HCT116 (cell line): Measurements from ENCODE around the gene MBTPS1. TPM values are rescaled to one million over a fixed set of nuclear protein-coding genes. Genes with fewer than 3 reads are reported as not detected.

ENCODE experiments used
- ATAC-seq: fragments of 200-7000 bp; cut with Tn5 transposase; 2 replicates; pipeline ENCODE4 v1.9.1; 2020; ENCODE audit warnings: mild to moderate bottlenecking, moderate library complexity
- BruUV-seq: library from RNA; stranded (reverse); fragments of 400-500 nt; replicated peaks from 2 replicates; lab custom pipeline; 2021; lab: Mats Ljungman, UMichigan
- CTCF ChIA-PET: fragments of 300-600 bp; sonication (Branson Sonifier 250); formaldehyde crosslinking; loops from one replicate; lab custom pipeline; 2021; ENCODE audit warnings: antibody characterized with exemption; lab: Charles Lee
- POLR2A ChIA-PET: fragments of 300-600, 350-600 bp; sonication (Branson Sonifier 250); formaldehyde crosslinking; loops from one replicate; lab custom pipeline; 2021; ENCODE audit warnings: antibody characterized with exemption; lab: Charles Lee
- RAD21 ChIA-PET, 2 experiments: fragments of 300-600 bp; sonication (Branson Sonifier 250); formaldehyde crosslinking; loops; one replicate each; lab custom pipeline; 2023; ENCODE audit warnings: low total read pairs in 2 of 2; ENCODE audit not compliant: uncharacterized antibody in 2 of 2, unreplicated experiment in 2 of 2, low non-redundant PET in 1 of 2; lab: Charles Lee
- DNase-seq: peaks from one replicate; pipeline ENCODE4 v3.0.0-alpha.2; 2010; ENCODE audit warnings: low read depth, low spot score
- H2AFZ ChIP-seq: fragments of 200-600 bp; shearing (Covaris generic), sonication (generic); 2 replicates; pipeline ENCODE4 v1.6.1; 2017; ENCODE audit warnings: low read depth, mixed run types, mixed read lengths, antibody characterized with exemption, low read length; ENCODE audit not compliant: poor library complexity, severe bottlenecking
- H3K27ac ChIP-seq: 2 replicates; pipeline ENCODE4 v1.5.1; 2012; ENCODE audit warnings: low read depth, low read length
- H3K27me3 ChIP-seq: fragments of 200-600 bp; sonication (generic); 2 replicates; pipeline ENCODE4 v1.6.1; 2016; ENCODE audit warnings: mixed run types, low read length, mixed read lengths; ENCODE audit not compliant: insufficient read depth
- H3K36me3 ChIP-seq, 2 experiments: fragments of 200-500 bp in 1 of 2; fragments of 200-600 bp in 1 of 2; sonication (Bioruptor generic) in 1 of 2; sonication (generic) in 1 of 2; 2 replicates each; pipeline versions ENCODE4 v1.5.1 to v1.6.1; 2014 to 2016; ENCODE audit warnings: low read length in 2 of 2, inconsistent platforms in 1 of 2, mixed read lengths in 1 of 2, mixed run types in 1 of 2; ENCODE audit not compliant: insufficient read depth in 2 of 2, control insufficient read depth in 1 of 2
- H3K4me1 ChIP-seq, 2 experiments: fragments of 200-600 bp in 1 of 2; sonication (generic) in 1 of 2; 2 replicates each; pipeline versions ENCODE4 v1.5.1 to v1.6.1; 2012 to 2017; ENCODE audit warnings: low read length in 2 of 2, inconsistent platforms in 1 of 2, mild to moderate bottlenecking in 1 of 2, mixed read lengths in 1 of 2, mixed run types in 1 of 2, moderate library complexity in 1 of 2; ENCODE audit not compliant: insufficient read depth in 2 of 2, control insufficient read depth in 1 of 2
- H3K4me2 ChIP-seq: fragments of 200-600 bp; sonication (generic); 2 replicates; pipeline ENCODE4 v1.6.1; 2017; ENCODE audit warnings: mixed run types, low read length, mixed read lengths
- H3K4me3 ChIP-seq, 2 experiments: fragments of 200-600 bp in 1 of 2; sonication (generic) in 1 of 2; replicated peaks in 1 of 2; 2 replicates each; pipeline ENCODE4 v1.5.1; 2011 to 2016; ENCODE audit warnings: low read length in 2 of 2, control low read depth in 1 of 2, low read depth in 1 of 2, mild to moderate bottlenecking in 1 of 2, mixed read lengths in 1 of 2, mixed run types in 1 of 2
- H3K79me2 ChIP-seq: fragments of 200-600 bp; sonication (generic); 2 replicates; pipeline ENCODE4 v1.6.1; 2017; ENCODE audit warnings: mild to moderate bottlenecking, mixed run types, low read length, moderate library complexity, mixed read lengths; ENCODE audit not compliant: insufficient read depth
- H3K9ac ChIP-seq: fragments of 200-600 bp; sonication (generic); 2 replicates; pipeline ENCODE4 v1.6.1; 2016; ENCODE audit warnings: low read length, mixed read lengths
- H3K9me2 ChIP-seq: fragments of 200-600 bp; sonication (generic), shearing (Covaris generic); 2 replicates; pipeline ENCODE4 v1.6.1; 2017; ENCODE audit warnings: mixed run types, mild to moderate bottlenecking, moderate library complexity; ENCODE audit not compliant: insufficient read depth
- H3K9me3 ChIP-seq, 2 experiments: fragments of 200-500 bp in 1 of 2; fragments of 200-600 bp in 1 of 2; sonication (Bioruptor generic) in 1 of 2; sonication (generic) in 1 of 2; 2 replicates each; pipeline ENCODE4 v1.6.1; 2014 to 2017; ENCODE audit warnings: low read length in 2 of 2, mixed read lengths in 2 of 2, inconsistent platforms in 1 of 2, low read depth in 1 of 2, mild to moderate bottlenecking in 1 of 2, mixed run types in 1 of 2, moderate library complexity in 1 of 2; ENCODE audit not compliant: control insufficient read depth in 1 of 2, insufficient read depth in 1 of 2
- H4K20me1 ChIP-seq: fragments of 200-600 bp; sonication (generic), shearing (Covaris generic); 2 replicates; pipeline ENCODE4 v1.6.1; 2017; ENCODE audit warnings: mixed run types, mild to moderate bottlenecking, moderate library complexity; ENCODE audit not compliant: insufficient read depth
- ATF3 ChIP-seq: IDR thresholded peaks from 2 replicates; pipeline ENCODE4 v1.6.1; 2012
- CBX3 ChIP-seq: IDR thresholded peaks from 2 replicates; pipeline ENCODE4 v1.6.1; 2012; ENCODE audit warnings: low read depth
- CEBPB ChIP-seq: IDR thresholded peaks from 2 replicates; pipeline ENCODE4 v1.6.1; 2012; ENCODE audit warnings: low read depth
- CTCF ChIP-seq, 3 experiments: fragments of 200-600 bp in 1 of 3; sonication (generic) in 1 of 3; IDR thresholded peaks in 2 of 3; conservative IDR thresholded peaks in 1 of 3; 2 replicates each; pipeline ENCODE4 v1.5.1; 2012 to 2017; ENCODE audit warnings: low read depth in 2 of 3, low read length in 2 of 3, antibody characterized with exemption in 1 of 3, borderline replicate concordance in 1 of 3, control low read depth in 1 of 3, mild to moderate bottlenecking in 1 of 3, mixed read lengths in 1 of 3, mixed run types in 1 of 3, moderate library complexity in 1 of 3; ENCODE audit not compliant: insufficient read depth in 1 of 3
- EGR1 ChIP-seq: IDR thresholded peaks from 2 replicates; pipeline ENCODE4 v1.6.1; 2012; ENCODE audit warnings: low read depth
- ELF1 ChIP-seq: IDR thresholded peaks from 2 replicates; pipeline ENCODE4 v1.6.1; 2012; ENCODE audit warnings: low read depth, borderline replicate concordance
- EZH2 ChIP-seq: fragments of 200-600 bp; sonication (generic); IDR thresholded peaks from 2 replicates; pipeline ENCODE4 v1.6.1; 2017; ENCODE audit warnings: antibody characterized with exemption, mixed run types
- EZH2phosphoT487 ChIP-seq: fragments of 200-600 bp; IDR thresholded peaks from 2 replicates; pipeline ENCODE4 v1.6.1; 2018; ENCODE audit warnings: antibody characterized with exemption, borderline replicate concordance
- FOSL1 ChIP-seq: IDR thresholded peaks from 2 replicates; pipeline ENCODE4 v1.6.1; 2012; ENCODE audit warnings: low read depth
- MAX ChIP-seq: IDR thresholded peaks from 2 replicates; pipeline ENCODE4 v1.6.1; 2012
- POLR2A ChIP-seq: IDR thresholded peaks from 2 replicates; pipeline ENCODE4 v1.7.0; 2011; ENCODE audit warnings: borderline replicate concordance; ENCODE audit not compliant: insufficient read depth, insufficient read length; ENCODE audit errors: extremely low read depth
- RAD21 ChIP-seq: IDR thresholded peaks from 2 replicates; pipeline ENCODE4 v1.6.1; 2012; ENCODE audit warnings: low read depth, mild to moderate bottlenecking
- REST ChIP-seq: IDR thresholded peaks from 2 replicates; pipeline ENCODE4 v1.6.1; 2012; ENCODE audit warnings: low read depth
- SP1 ChIP-seq: IDR thresholded peaks from 2 replicates; pipeline ENCODE4 v1.6.1; 2012; ENCODE audit warnings: low read depth
- YY1 ChIP-seq: IDR thresholded peaks from 2 replicates; pipeline ENCODE4 v1.6.1; 2011; ENCODE audit warnings: low read length, low read depth, moderate library complexity, mild to moderate bottlenecking; ENCODE audit not compliant: insufficient replicate concordance; ENCODE audit errors: extremely low read depth
- ZBTB33 ChIP-seq: IDR thresholded peaks from 2 replicates; pipeline ENCODE4 v1.6.1; 2011; ENCODE audit warnings: mild to moderate bottlenecking, low read length, moderate library complexity; ENCODE audit not compliant: insufficient replicate concordance; ENCODE audit errors: extremely low read depth
- ZNF274 ChIP-seq: fragments of 200-500 bp; sonication (Bioruptor generic); IDR thresholded peaks from 2 replicates; pipeline ENCODE4 v1.6.1; 2014; ENCODE audit warnings: mild to moderate bottlenecking, low read depth, low read length, inconsistent platforms
- intact Hi-C: fragments of 100-400 bp; cut with micrococcal nuclease; formaldehyde crosslinking; loops from 2 replicates; pipeline ENCODE4 v1.10.0; 2022
- total RNA-seq: library from RNA; stranded (reverse); gene quantifications from one replicate; pipeline ENCODE4 v1.2.1, GENCODE V29; 2021; ENCODE audit not compliant: unreplicated experiment

Gene MBTPS1
- total RNA-seq, 1 experiment from 2014 or later: 111 TPM

- DNase-seq (no peak), ATAC-seq (no peak)
- intact Hi-C loops: no loop called here
- Histone ChIP-seq H3K9me2 (no peaks in the 10 kb centered on the region), H3K4me2 (no peak overlapping the region), H3K79me2 (no peaks in the 10 kb centered on the region), H3K9me3 (no peaks in the 10 kb centered on the region), H3K9ac (no peak overlapping the region), H3K4me3 (no peak overlapping the region), H3K36me3 (peaks cover 11 to 12% of the 10 kb centered on the region in 2 experiments; a peak in 2 of 4 replicates), H3K27ac (no peak overlapping the region), H3K27me3 (no peaks in the 10 kb centered on the region), H4K20me1 (no peaks in the 10 kb centered on the region), H3K4me1 (no peaks in the 10 kb centered on the region), H2AFZ (no peak overlapping the region)
- ChIA-PET RAD21 (no interaction called here), CTCF (no interaction called here), POLR2A (no interaction called here)
- TF ChIP-seq YY1 (no peak), SP1 (no peak), MAX (no peak), REST (no peak), FOSL1 (no peak), ELF1 (no peak), CBX3 (no peak), ZNF274 (no peak), POLR2A (no peak), EZH2 (no peak), ZBTB33 (no peak), EGR1 (no peak), ATF3 (no peak), CEBPB (no peak), CTCF (IDR thresholded peaks at IDR 0.05 in 2 of 3, conservative IDR thresholded peaks at IDR 0.05 in 1 of 3; ENCODE audit: borderline replicate concordance in 1 of 3, insufficient read depth in 1 of 3, low read depth in 2 of 3, low read length in 2 of 3) (no peak), EZH2phosphoT487 (no peak), RAD21 (no peak)
- BruUV-seq: no TSS peak
These were observed 67.2 kb downstream of the MBTPS1 start for GRCh38 chr16:84049403-84050060.
